Ovary (tissue), 3 donors: Measurements from ENCODE around the gene MS4A4E.

Source experiments
- CTCF ChIP-seq, 3 donors: fragments of 450-650 bp in 2 of 3; fragments of 200-600 bp in 1 of 3; IDR thresholded peaks; one replicate each; pipeline versions ENCODE4 v1.5.1 to v1.8.0; 2016 to 2022; ENCODE audit warnings: antibody characterized with exemption in 3 of 3, mild to moderate bottlenecking in 1 of 3
- EP300 ChIP-seq: sonication (generic); formaldehyde crosslinking; IDR thresholded peaks from one replicate; pipeline ENCODE4 v1.6.1; 2017; ENCODE audit warnings: antibody characterized with exemption
- POLR2A ChIP-seq: fragments of 450-650 bp; IDR thresholded peaks from one replicate; pipeline ENCODE4 v1.6.1; 2017; ENCODE audit warnings: antibody characterized with exemption, mild to moderate bottlenecking, moderate library complexity
- donor health status: DM: no; HTN: no; CAD: no.

GRCh38 chr11:60175860-60176275 lies 67.1 kb downstream of the MS4A4E start:
- TF ChIP-seq CTCF (IDR thresholded peaks at IDR 0.05) (no peak), POLR2A (no peak), EP300 (no peak)
